Panc1 (cell line): ENCODE results near the gene PIH1D1. TPM values are rescaled to one million over a fixed set of nuclear protein-coding genes. Genes with fewer than 3 reads are reported as not detected.

Experiments used
- ATAC-seq: fragments of 200-7000 bp; cut with Tn5 transposase; 2 replicates; pipeline ENCODE4 v1.9.1; 2020; ENCODE audit warnings: mild to moderate bottlenecking, moderate library complexity
- BruUV-seq: library from RNA; stranded (reverse); fragments of 400-500 nt; replicated peaks from 2 replicates; lab custom pipeline; 2021; lab: Mats Ljungman, UMichigan
- CTCF ChIA-PET: fragments of 300-600 bp; sonication (Branson Sonifier 250); formaldehyde crosslinking; loops from one replicate; lab custom pipeline; 2022; ENCODE audit warnings: antibody characterized with exemption; lab: Charles Lee
- POLR2A ChIA-PET: fragments of 300-600 bp; sonication (Branson Sonifier 250); formaldehyde crosslinking; loops from one replicate; lab custom pipeline; 2022; ENCODE audit warnings: antibody characterized with exemption; lab: Charles Lee
- DNase-seq: peaks from one replicate; pipeline ENCODE4 v3.0.0-alpha.2; 2010; ENCODE audit warnings: low read depth, low spot score
- H3K27ac ChIP-seq: 2 replicates; pipeline ENCODE4 v1.5.1; 2011; ENCODE audit warnings: mild to moderate bottlenecking, low read length, inconsistent platforms
- H3K27me3 ChIP-seq: fragments of 200-500 bp; sonication (Bioruptor generic); 2 replicates; pipeline ENCODE4 v1.6.0; 2014; ENCODE audit warnings: low read length, inconsistent platforms; ENCODE audit not compliant: control insufficient read depth, insufficient read depth
- H3K36me3 ChIP-seq: fragments of 200-500 bp; sonication (Bioruptor generic); 2 replicates; pipeline ENCODE4 v1.5.1; 2014; ENCODE audit warnings: inconsistent platforms, mild to moderate bottlenecking, low read length, moderate library complexity; ENCODE audit not compliant: control insufficient read depth, insufficient read depth
- H3K4me1 ChIP-seq: 2 replicates; pipeline ENCODE4 v1.5.1; 2011; ENCODE audit warnings: inconsistent platforms, mild to moderate bottlenecking, low read length, moderate library complexity; ENCODE audit not compliant: control insufficient read depth, insufficient read depth
- H3K4me3 ChIP-seq, 2 experiments: 2 replicates each; pipeline ENCODE4 v1.5.1; 2011 to 2012; ENCODE audit warnings: low read depth in 2 of 2, low read length in 2 of 2, mild to moderate bottlenecking in 2 of 2, inconsistent platforms in 1 of 2, moderate library complexity in 1 of 2
- H3K9me3 ChIP-seq: fragments of 200-500 bp; sonication (Bioruptor generic); 2 replicates; pipeline ENCODE4 v1.5.1; 2014; ENCODE audit warnings: low read depth, mild to moderate bottlenecking, inconsistent platforms, low read length, moderate library complexity; ENCODE audit not compliant: control insufficient read depth, insufficient read depth
- POLR2AphosphoS5 ChIP-seq: IDR thresholded peaks from 2 replicates; pipeline ENCODE4 v1.6.1; 2012; ENCODE audit warnings: mild to moderate bottlenecking, low read depth, low read length, moderate library complexity
- SIN3A ChIP-seq: IDR thresholded peaks from 2 replicates; pipeline ENCODE4 v1.6.1; 2012; ENCODE audit warnings: low read depth, mild to moderate bottlenecking, low read length, moderate library complexity, borderline replicate concordance; ENCODE audit not compliant: insufficient read depth
- TCF7L2 ChIP-seq: IDR thresholded peaks from 2 replicates; pipeline ENCODE4 v1.6.1; 2011; ENCODE audit warnings: mild to moderate bottlenecking, low read depth, low read length, inconsistent platforms
- in situ Hi-C: cut with HindIII; loops from 2 replicates; pipeline ENCODE4 v1.10.0; 2016; ENCODE audit warnings: low sequenced_read_pairs, low pct_unique_long_range_greater_than_20kb
- intact Hi-C: fragments of 100-400 bp; cut with micrococcal nuclease; formaldehyde crosslinking; loops from one replicate; pipeline ENCODE4 v1.10.0; 2022; ENCODE audit not compliant: unreplicated experiment
- total RNA-seq: library from RNA; stranded (reverse); gene quantifications from one replicate; pipeline ENCODE4 v1.2.1, GENCODE V29; 2021; ENCODE audit not compliant: unreplicated experiment
- TF ChIP-seq, protein P1 (sequence below): fragments of 450-650 bp; IDR thresholded peaks from 2 replicates; pipeline ENCODE4 v1.5.1; 2017; ENCODE audit warnings: mild to moderate bottlenecking
- TF ChIP-seq, protein P2 (sequence below), 2 experiments: IDR thresholded peaks; 2 replicates each; pipeline ENCODE4 v1.6.1; 2011 to 2012; ENCODE audit warnings: low read depth in 2 of 2, control low read depth in 1 of 2, low read length in 1 of 2, mild to moderate bottlenecking in 1 of 2, moderate library complexity in 1 of 2; ENCODE audit not compliant: insufficient read depth in 1 of 2

PIH1D1 gene
- total RNA-seq, 1 experiment from 2014 or later = 78.5 TPM

GRCh38 chr19:49418511-49418910 is 33.1 kb downstream of the PIH1D1 start:
- intact Hi-C loops = no loop called here
- ATAC-seq = no peak
- H3K9me3 ChIP-seq = no peaks in the 10 kb centered on the region
- no peaks in the 10 kb centered on the region for H3K36me3 ChIP-seq
- H3K27ac ChIP-seq = no peak overlapping the region
- H3K27me3 ChIP-seq = peaks cover 10% of the 10 kb centered on the region
- 0 out of 2 replicates have a peak, but pooled peaks cover 3% of the 10 kb centered on the region for H3K4me1 ChIP-seq
- ChIA-PET POLR2A (no interaction called here), CTCF (no interaction called here)
- no peak for DNase-seq
- TF ChIP-seq SIN3A (no peak), TCF7L2 (no peak), POLR2AphosphoS5 (no peak)
- TF ChIP-seq, protein P1, sequence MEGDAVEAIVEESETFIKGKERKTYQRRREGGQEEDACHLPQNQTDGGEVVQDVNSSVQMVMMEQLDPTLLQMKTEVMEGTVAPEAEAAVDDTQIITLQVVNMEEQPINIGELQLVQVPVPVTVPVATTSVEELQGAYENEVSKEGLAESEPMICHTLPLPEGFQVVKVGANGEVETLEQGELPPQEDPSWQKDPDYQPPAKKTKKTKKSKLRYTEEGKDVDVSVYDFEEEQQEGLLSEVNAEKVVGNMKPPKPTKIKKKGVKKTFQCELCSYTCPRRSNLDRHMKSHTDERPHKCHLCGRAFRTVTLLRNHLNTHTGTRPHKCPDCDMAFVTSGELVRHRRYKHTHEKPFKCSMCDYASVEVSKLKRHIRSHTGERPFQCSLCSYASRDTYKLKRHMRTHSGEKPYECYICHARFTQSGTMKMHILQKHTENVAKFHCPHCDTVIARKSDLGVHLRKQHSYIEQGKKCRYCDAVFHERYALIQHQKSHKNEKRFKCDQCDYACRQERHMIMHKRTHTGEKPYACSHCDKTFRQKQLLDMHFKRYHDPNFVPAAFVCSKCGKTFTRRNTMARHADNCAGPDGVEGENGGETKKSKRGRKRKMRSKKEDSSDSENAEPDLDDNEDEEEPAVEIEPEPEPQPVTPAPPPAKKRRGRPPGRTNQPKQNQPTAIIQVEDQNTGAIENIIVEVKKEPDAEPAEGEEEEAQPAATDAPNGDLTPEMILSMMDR = no peak
- TF ChIP-seq, protein P2, sequence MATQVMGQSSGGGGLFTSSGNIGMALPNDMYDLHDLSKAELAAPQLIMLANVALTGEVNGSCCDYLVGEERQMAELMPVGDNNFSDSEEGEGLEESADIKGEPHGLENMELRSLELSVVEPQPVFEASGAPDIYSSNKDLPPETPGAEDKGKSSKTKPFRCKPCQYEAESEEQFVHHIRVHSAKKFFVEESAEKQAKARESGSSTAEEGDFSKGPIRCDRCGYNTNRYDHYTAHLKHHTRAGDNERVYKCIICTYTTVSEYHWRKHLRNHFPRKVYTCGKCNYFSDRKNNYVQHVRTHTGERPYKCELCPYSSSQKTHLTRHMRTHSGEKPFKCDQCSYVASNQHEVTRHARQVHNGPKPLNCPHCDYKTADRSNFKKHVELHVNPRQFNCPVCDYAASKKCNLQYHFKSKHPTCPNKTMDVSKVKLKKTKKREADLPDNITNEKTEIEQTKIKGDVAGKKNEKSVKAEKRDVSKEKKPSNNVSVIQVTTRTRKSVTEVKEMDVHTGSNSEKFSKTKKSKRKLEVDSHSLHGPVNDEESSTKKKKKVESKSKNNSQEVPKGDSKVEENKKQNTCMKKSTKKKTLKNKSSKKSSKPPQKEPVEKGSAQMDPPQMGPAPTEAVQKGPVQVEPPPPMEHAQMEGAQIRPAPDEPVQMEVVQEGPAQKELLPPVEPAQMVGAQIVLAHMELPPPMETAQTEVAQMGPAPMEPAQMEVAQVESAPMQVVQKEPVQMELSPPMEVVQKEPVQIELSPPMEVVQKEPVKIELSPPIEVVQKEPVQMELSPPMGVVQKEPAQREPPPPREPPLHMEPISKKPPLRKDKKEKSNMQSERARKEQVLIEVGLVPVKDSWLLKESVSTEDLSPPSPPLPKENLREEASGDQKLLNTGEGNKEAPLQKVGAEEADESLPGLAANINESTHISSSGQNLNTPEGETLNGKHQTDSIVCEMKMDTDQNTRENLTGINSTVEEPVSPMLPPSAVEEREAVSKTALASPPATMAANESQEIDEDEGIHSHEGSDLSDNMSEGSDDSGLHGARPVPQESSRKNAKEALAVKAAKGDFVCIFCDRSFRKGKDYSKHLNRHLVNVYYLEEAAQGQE (IDR thresholded peaks at IDR 0.05; ENCODE audit: insufficient read depth in 1 of 2, low read depth in 2 of 2, low read length in 1 of 2) = no peak
- H3K4me3 ChIP-seq = no peak overlapping the region
- no TSS peak for BruUV-seq
- in situ Hi-C loops = no loop called here

DNA sequence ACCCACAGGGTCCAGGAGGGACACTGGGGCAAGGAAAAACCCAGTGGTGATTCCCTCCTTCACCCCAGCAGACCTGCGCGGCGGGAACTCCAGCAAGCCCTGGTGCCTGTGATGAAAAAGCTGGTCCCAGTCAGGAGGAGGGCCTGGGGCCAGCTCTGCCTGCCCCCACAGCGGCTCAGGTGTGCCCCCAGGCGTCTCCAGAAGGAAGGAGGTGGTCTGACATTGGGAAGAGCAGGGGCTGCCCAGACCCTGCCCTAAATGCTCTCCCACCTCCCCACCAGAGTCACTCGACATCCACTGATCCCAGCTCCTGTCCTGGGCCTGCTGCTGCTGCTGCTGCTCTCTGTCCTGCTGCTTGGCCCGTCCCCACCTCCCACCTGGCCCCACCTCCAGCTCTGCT is 34.5 kb downstream of the PIH1D1 start:
- intact Hi-C loops (no loop called here), in situ Hi-C loops (no loop called here)
- no peak for DNase-seq
- no peak overlapping the region for H3K4me3 ChIP-seq
- TF ChIP-seq, protein P1 = no peak
- TF ChIP-seq TCF7L2 (no peak), SIN3A (no peak), POLR2AphosphoS5 (no peak)
- TF ChIP-seq, protein P2 (IDR thresholded peaks at IDR 0.05; ENCODE audit: insufficient read depth in 1 of 2, low read depth in 2 of 2, low read length in 1 of 2) = no peak
- no peaks in the 10 kb centered on the region for H3K36me3 ChIP-seq
- ChIA-PET POLR2A (no interaction called here), CTCF (no interaction called here)
- ATAC-seq = no peak
- no peaks in the 10 kb centered on the region for H3K4me1 ChIP-seq
- no peaks in the 10 kb centered on the region for H3K9me3 ChIP-seq
- peaks cover 10% of the 10 kb centered on the region for H3K27me3 ChIP-seq
- no TSS peak for BruUV-seq
- H3K27ac ChIP-seq = no peak overlapping the region
